Activated CD8-positive, alpha-beta T cell treated with anti-CD3 and anti-CD28 coated beads for 36 hours (primary cell): ENCODE measurements around the gene SLC8A1. TPM values are rescaled to one million over a fixed set of nuclear protein-coding genes. Genes with fewer than 3 reads are reported as not detected.

Source experiments
- ATAC-seq: fragments of 200-7000 bp; cut with Tn5 transposase; one replicate; pipeline ENCODE4 v1.10.0; 2021; ENCODE audit warnings: mild to moderate bottlenecking, moderate library complexity
- CTCF ChIA-PET: fragments of 350-600 bp; sonication (Branson Sonifier 250); formaldehyde crosslinking; loops from one replicate; lab custom pipeline; 2021; ENCODE audit warnings: antibody characterized with exemption; lab: Charles Lee
- POLR2A ChIA-PET: fragments of 350-600 bp; sonication (Branson Sonifier 250); formaldehyde crosslinking; loops from one replicate; lab custom pipeline; 2021; ENCODE audit warnings: antibody characterized with exemption; lab: Charles Lee
- DNase-seq: peaks from one replicate; pipeline ENCODE4 v3.0.0-alpha.2; 2020
- H3K27ac Mint-ChIP-seq: one replicate; pipeline ENCODE4 v1.8.0; 2021; ENCODE audit warnings: mild to moderate bottlenecking, mixed read lengths
- H3K27me3 Mint-ChIP-seq: one replicate; pipeline ENCODE4 v1.8.0; 2021; ENCODE audit warnings: mixed read lengths
- H3K36me3 Mint-ChIP-seq: one replicate; pipeline ENCODE4 v1.8.0; 2021; ENCODE audit warnings: low read depth, mixed read lengths
- H3K4me1 Mint-ChIP-seq: one replicate; pipeline ENCODE4 v1.8.0; 2021; ENCODE audit warnings: low read depth, mixed read lengths
- H3K4me3 Mint-ChIP-seq: one replicate; pipeline ENCODE4 v1.8.0; 2021; ENCODE audit warnings: mild to moderate bottlenecking, moderate library complexity, mixed read lengths
- H3K9me3 Mint-ChIP-seq: one replicate; pipeline ENCODE4 v1.8.0; 2021; ENCODE audit warnings: mixed read lengths
- CTCF ChIP-seq: fragments of 200-600 bp; IDR thresholded peaks from one replicate; pipeline ENCODE4 v1.8.0; 2022; ENCODE audit warnings: antibody characterized with exemption, mild to moderate bottlenecking
- intact Hi-C: fragments of 100-400 bp; cut with micrococcal nuclease; formaldehyde crosslinking; loops from one replicate; pipeline ENCODE4 v1.10.0; 2022
- total RNA-seq, 2 experiments: library from RNA; stranded (reverse); gene quantifications; one replicate each; pipeline ENCODE4 v1.2.3, GENCODE V29; 2021

SLC8A1 gene
- total RNA-seq, 2 experiments from 2014 or later = 0.23 to 0.34 TPM

- no peak for TF ChIP-seq CTCF
- H3K4me3 Mint-ChIP-seq = no peak overlapping the region
- DNase-seq = no peak
- CTCF ChIA-PET = interaction anchor here (0.8 kb wide), 1 partner anchor 458 kb away, joined by 3 read pairs; no protein-coding TSS in a partner anchor
- POLR2A ChIA-PET = no interaction called here
- no peak overlapping the region for H3K27ac Mint-ChIP-seq
- ATAC-seq = no peak
- H3K36me3 Mint-ChIP-seq = no peaks in the 10 kb centered on the region
- no peaks in the 10 kb centered on the region for H3K9me3 Mint-ChIP-seq
- no peaks in the 10 kb centered on the region for H3K4me1 Mint-ChIP-seq
- H3K27me3 Mint-ChIP-seq = no peaks in the 10 kb centered on the region
- intact Hi-C loops = no loop called here
Observed at GRCh38 chr2:40096360-40096759, 355.5 kb downstream of the SLC8A1 start.

- ChIA-PET CTCF (no interaction called here), POLR2A (no interaction called here)
- Mint-ChIP-seq H3K27ac (no peak overlapping the region), H3K4me1 (no peaks in the 10 kb centered on the region), H3K9me3 (no peaks in the 10 kb centered on the region), H3K36me3 (no peaks in the 10 kb centered on the region), H3K27me3 (no peaks in the 10 kb centered on the region), H3K4me3 (no peak overlapping the region)
- intact Hi-C loops = no loop called here
- no peak for DNase-seq
- ATAC-seq = no peak
- no peak for TF ChIP-seq CTCF
Observed at GRCh38 chr2:40095000-40095399, 356.9 kb downstream of the SLC8A1 start.

DNA sequence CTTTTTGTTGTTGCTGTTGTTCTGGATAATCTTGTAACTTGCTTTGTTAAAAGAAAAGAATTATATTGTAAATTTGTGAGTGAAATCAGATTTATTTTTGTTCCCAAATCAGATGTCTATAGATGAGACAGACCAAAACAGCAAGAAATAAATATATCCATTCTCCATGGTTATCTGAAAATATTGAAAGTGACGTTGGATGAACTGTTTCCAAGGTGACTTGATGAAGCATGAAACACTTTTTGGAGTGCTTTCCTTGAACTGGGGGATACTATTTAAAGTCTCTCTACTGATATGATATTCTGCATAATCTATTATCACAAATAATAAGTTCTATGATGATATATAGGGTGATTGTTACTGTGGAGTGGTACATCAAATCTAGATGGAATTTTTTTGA lies 357.4 kb downstream of the SLC8A1 start:
- no peak overlapping the region for H3K4me3 Mint-ChIP-seq
- H3K4me1 Mint-ChIP-seq = no peaks in the 10 kb centered on the region
- ATAC-seq (no peak), DNase-seq (no peak)
- CTCF ChIA-PET = no interaction called here
- no peaks in the 10 kb centered on the region for H3K9me3 Mint-ChIP-seq
- H3K36me3 Mint-ChIP-seq = no peaks in the 10 kb centered on the region
- no peak overlapping the region for H3K27ac Mint-ChIP-seq
- H3K27me3 Mint-ChIP-seq = no peaks in the 10 kb centered on the region
- POLR2A ChIA-PET = no interaction called here
- intact Hi-C loops = no loop called here
- no peak for TF ChIP-seq CTCF

GRCh38 chr2:40093021-40093675 lies 358.7 kb downstream of the SLC8A1 start:
- H3K27ac Mint-ChIP-seq = no peak overlapping the region
- POLR2A ChIA-PET = no interaction called here

GRCh38 chr2:40090044-40090443 lies 361.8 kb downstream of the SLC8A1 start:
- no peak overlapping the region for H3K4me3 Mint-ChIP-seq
- no peaks in the 10 kb centered on the region for H3K27me3 Mint-ChIP-seq
- ATAC-seq = no peak
- no peak for DNase-seq
- TF ChIP-seq CTCF = no peak
- intact Hi-C loops = no loop called here
- ChIA-PET CTCF (no interaction called here), POLR2A (no interaction called here)
- H3K9me3 Mint-ChIP-seq = no peaks in the 10 kb centered on the region
- H3K36me3 Mint-ChIP-seq = no peaks in the 10 kb centered on the region
- no peak overlapping the region for H3K27ac Mint-ChIP-seq
- no peaks in the 10 kb centered on the region for H3K4me1 Mint-ChIP-seq

More at GRCh38 chr2:40093021-40093675, 358.7 kb downstream of the SLC8A1 start:
- no peak overlapping the region for H3K4me3 Mint-ChIP-seq
- no peaks in the 10 kb centered on the region for H3K9me3 Mint-ChIP-seq
- ATAC-seq (no peak), DNase-seq (no peak)
- intact Hi-C loops = no loop called here
- no peaks in the 10 kb centered on the region for H3K4me1 Mint-ChIP-seq
- CTCF ChIA-PET = no interaction called here
- H3K36me3 Mint-ChIP-seq = no peaks in the 10 kb centered on the region
- no peaks in the 10 kb centered on the region for H3K27me3 Mint-ChIP-seq
- no peak for TF ChIP-seq CTCF
